ENCODE results near the gene KCNK2. TPM values are rescaled to one million over a fixed set of nuclear protein-coding genes. Genes with fewer than 3 reads are reported as not detected.

Gene KCNK2
- total and polyA plus RNA-seq, 2 experiments from 2014 or later = 1.8 to 4.1 TPM

DNA sequence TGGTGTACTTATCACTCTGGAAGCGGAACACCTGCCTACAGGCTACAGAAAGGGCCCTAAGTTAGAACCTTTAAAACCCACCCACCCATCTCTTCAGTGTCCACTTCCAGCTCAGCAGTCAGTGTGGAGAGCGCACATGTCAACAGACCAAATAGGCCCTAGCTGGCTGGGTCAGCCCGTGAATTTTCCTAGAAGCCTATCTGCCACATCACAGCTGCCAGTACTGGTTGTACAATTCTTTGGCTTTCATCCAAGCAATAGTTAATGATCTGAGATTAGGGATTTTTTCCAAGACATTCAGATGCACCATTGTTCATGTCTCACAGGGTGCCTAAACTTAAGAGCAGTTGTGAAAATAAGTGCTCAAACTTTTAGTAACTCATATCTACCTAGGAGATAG lies 197.1 kb downstream of the KCNK2 start:
- Histone ChIP-seq H2AFZ (no peak overlapping the region), H3K4me3 (no peak overlapping the region), H3K4me1 (ENCODE audit: insufficient read depth) (no peaks in the 10 kb centered on the region), H3K9me2 (replicated peaks; ENCODE audit: insufficient read depth) (no peaks in the 10 kb centered on the region), H3K36me3 (replicated peaks; ENCODE audit: insufficient read depth, low read depth) (no peaks in the 10 kb centered on the region), H3K27ac (no peak overlapping the region), H3K27me3 (no peaks in the 10 kb centered on the region), H4K20me1 (ENCODE audit: insufficient read depth, poor library complexity, severe bottlenecking) (no peaks in the 10 kb centered on the region), H3K79me2 (no peaks in the 10 kb centered on the region), H3K4me2 (no peak overlapping the region), H3K9me3 (ENCODE audit: low read depth) (no peaks in the 10 kb centered on the region)
- DNase-seq (ENCODE audit: low spot score) = no peak
- TF ChIP-seq EZH2 (IDR thresholded peaks at IDR 0.05; ENCODE audit: borderline replicate concordance) (no peak), EZH2phosphoT487 (IDR thresholded peaks at IDR 0.05; ENCODE audit: low read depth, severe bottlenecking, unreplicated experiment) (no peak)
- TF ChIP-seq, protein P1, sequence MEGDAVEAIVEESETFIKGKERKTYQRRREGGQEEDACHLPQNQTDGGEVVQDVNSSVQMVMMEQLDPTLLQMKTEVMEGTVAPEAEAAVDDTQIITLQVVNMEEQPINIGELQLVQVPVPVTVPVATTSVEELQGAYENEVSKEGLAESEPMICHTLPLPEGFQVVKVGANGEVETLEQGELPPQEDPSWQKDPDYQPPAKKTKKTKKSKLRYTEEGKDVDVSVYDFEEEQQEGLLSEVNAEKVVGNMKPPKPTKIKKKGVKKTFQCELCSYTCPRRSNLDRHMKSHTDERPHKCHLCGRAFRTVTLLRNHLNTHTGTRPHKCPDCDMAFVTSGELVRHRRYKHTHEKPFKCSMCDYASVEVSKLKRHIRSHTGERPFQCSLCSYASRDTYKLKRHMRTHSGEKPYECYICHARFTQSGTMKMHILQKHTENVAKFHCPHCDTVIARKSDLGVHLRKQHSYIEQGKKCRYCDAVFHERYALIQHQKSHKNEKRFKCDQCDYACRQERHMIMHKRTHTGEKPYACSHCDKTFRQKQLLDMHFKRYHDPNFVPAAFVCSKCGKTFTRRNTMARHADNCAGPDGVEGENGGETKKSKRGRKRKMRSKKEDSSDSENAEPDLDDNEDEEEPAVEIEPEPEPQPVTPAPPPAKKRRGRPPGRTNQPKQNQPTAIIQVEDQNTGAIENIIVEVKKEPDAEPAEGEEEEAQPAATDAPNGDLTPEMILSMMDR (IDR thresholded peaks at IDR 0.05; ENCODE audit: poor library complexity) = no peak
- 93% methylated on average over 3 of the region's 3 CpGs for WGBS (ENCODE audit: low lambda C conversion rate, missing lambda C conversion rate)

DNA sequence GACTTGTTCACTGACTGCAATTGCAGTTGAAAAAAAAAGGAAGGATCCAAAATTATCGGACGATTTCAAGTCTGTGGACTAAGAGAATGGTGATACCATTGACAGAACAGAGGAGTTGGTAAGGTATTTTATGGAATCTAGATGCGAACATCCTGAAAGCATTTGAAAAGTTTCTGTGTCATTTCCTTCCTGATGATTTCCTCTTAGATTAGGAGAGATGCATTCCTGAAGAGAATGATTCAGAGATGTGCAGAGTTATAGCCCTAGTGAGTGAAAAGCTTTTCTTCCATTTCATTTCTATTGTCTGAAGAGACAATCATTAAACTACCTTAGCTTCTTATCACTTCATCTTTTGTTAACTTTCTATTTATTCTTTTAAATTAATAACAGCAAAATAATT lies 200.0 kb downstream of the KCNK2 start:
- WGBS (ENCODE audit: low lambda C conversion rate, missing lambda C conversion rate) = 92% methylated on average over 3 of the region's 3 CpGs
- H3K79me2 ChIP-seq = no peaks in the 10 kb centered on the region
- no peak overlapping the region for H3K4me2 ChIP-seq
- no peaks in the 10 kb centered on the region for H3K36me3 ChIP-seq (replicated peaks; ENCODE audit: insufficient read depth, low read depth)
- DNase-seq (ENCODE audit: low spot score) = no peak
- H3K4me1 ChIP-seq (ENCODE audit: insufficient read depth) = no peaks in the 10 kb centered on the region
- no peak overlapping the region for H3K4me3 ChIP-seq
- no peaks in the 10 kb centered on the region for H3K9me3 ChIP-seq (ENCODE audit: low read depth)
- H3K9me2 ChIP-seq (replicated peaks; ENCODE audit: insufficient read depth) = no peaks in the 10 kb centered on the region
- H3K27ac ChIP-seq = no peak overlapping the region
- H3K27me3 ChIP-seq = no peaks in the 10 kb centered on the region
- no peak overlapping the region for H2AFZ ChIP-seq
- TF ChIP-seq EZH2 (IDR thresholded peaks at IDR 0.05; ENCODE audit: borderline replicate concordance) (no peak), EZH2phosphoT487 (IDR thresholded peaks at IDR 0.05; ENCODE audit: low read depth, severe bottlenecking, unreplicated experiment) (no peak)
- TF ChIP-seq, protein P1 (IDR thresholded peaks at IDR 0.05; ENCODE audit: poor library complexity) = no peak
- H4K20me1 ChIP-seq (ENCODE audit: insufficient read depth, poor library complexity, severe bottlenecking) = no peaks in the 10 kb centered on the region

DNA sequence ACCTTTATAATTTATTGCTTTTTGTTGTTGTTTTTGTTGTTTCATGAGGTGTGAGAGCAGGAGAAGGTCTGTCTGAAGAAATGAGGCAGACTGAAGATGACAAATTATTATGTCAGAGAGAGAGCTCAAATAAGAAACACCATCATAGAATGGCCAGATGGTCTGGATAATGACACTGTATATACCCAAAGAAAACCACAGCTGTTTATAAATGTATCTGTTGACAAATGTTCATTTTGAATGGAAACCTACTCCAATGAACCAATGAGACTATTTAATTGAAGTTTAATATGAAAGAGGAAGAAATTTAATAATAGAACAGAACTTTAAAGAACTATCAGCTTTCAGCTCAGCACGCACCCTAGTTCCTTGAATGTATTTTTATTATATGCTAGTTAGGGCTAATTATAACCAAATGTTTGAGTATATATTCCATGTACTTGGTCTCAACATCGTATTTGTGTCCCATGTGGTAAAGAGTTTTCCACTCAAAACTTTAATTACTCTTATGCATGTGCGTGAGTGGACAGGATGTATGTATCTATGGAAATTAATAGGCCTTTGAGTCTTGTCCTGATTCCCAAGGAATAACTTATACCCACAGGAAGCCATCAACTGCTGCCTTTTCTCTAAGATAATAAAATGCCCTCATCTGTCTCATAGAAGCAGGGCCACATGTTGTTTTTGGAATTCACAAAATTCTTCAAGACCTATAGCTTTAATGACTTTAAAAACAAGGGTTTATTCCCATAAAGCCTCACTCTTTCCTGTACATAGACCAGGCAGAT lies 202.7 kb downstream of the KCNK2 start:
- H3K9me2 ChIP-seq (replicated peaks; ENCODE audit: insufficient read depth) = no peaks in the 10 kb centered on the region
- no peaks in the 10 kb centered on the region for H4K20me1 ChIP-seq (ENCODE audit: insufficient read depth, poor library complexity, severe bottlenecking)
- no peak overlapping the region for H3K27ac ChIP-seq
- no peak for DNase-seq (ENCODE audit: low spot score)
- no peaks in the 10 kb centered on the region for H3K4me1 ChIP-seq (ENCODE audit: insufficient read depth)
- H3K4me3 ChIP-seq = no peak overlapping the region
- no peaks in the 10 kb centered on the region for H3K79me2 ChIP-seq
- 75% methylated on average over 3 of the region's 3 CpGs for WGBS (ENCODE audit: low lambda C conversion rate, missing lambda C conversion rate)
- TF ChIP-seq EZH2phosphoT487 (IDR thresholded peaks at IDR 0.05; ENCODE audit: low read depth, severe bottlenecking, unreplicated experiment) (no peak), EZH2 (IDR thresholded peaks at IDR 0.05; ENCODE audit: borderline replicate concordance) (no peak)
- TF ChIP-seq, protein P1 (IDR thresholded peaks at IDR 0.05; ENCODE audit: poor library complexity) = no peak
- H3K36me3 ChIP-seq (replicated peaks; ENCODE audit: insufficient read depth, low read depth) = no peaks in the 10 kb centered on the region
- H3K9me3 ChIP-seq (ENCODE audit: low read depth) = no peaks in the 10 kb centered on the region
- H3K4me2 ChIP-seq = no peak overlapping the region
- no peaks in the 10 kb centered on the region for H3K27me3 ChIP-seq
- H2AFZ ChIP-seq = no peak overlapping the region

Data from hepatocyte (in vitro differentiated cells).